Liver (tissue), 9 donors: ENCODE data around the gene RGS17. TPM values are rescaled to one million over a fixed set of nuclear protein-coding genes. Genes with fewer than 3 reads are reported as not detected.

Experiments used
- DNase-seq: peaks from one replicate; pipeline ENCODE4 v3.0.0-alpha.2; 2017; ENCODE audit warnings: low spot score
- H3K27ac ChIP-seq, 2 donors: one replicate each; pipeline ENCODE4 v1.7.0; 2013; ENCODE audit warnings: inconsistent platforms in 2 of 2, low read length in 2 of 2, control low read depth in 1 of 2, low read depth in 1 of 2, mild to moderate bottlenecking in 1 of 2
- H3K27me3 ChIP-seq, 4 donors: one replicate each; pipeline versions ENCODE4 v1.6.1 to v1.7.0; 2013; ENCODE audit warnings: low read length in 3 of 4, inconsistent platforms in 1 of 4, mild to moderate bottlenecking in 1 of 4, moderate library complexity in 1 of 4; ENCODE audit not compliant: control insufficient read depth in 4 of 4, insufficient read depth in 4 of 4
- H3K36me3 ChIP-seq, 4 donors: one replicate each; pipeline versions ENCODE4 v1.6.1 to v1.7.0; 2013; ENCODE audit warnings: low read length in 3 of 4, mild to moderate bottlenecking in 3 of 4, low read depth in 1 of 4, moderate library complexity in 1 of 4; ENCODE audit not compliant: control insufficient read depth in 4 of 4, insufficient read depth in 3 of 4
- H3K4me1 ChIP-seq, 4 donors: one replicate each; pipeline versions ENCODE4 v1.6.1 to v1.7.0; 2013; ENCODE audit warnings: low read length in 3 of 4, mild to moderate bottlenecking in 3 of 4, moderate library complexity in 1 of 4; ENCODE audit not compliant: control insufficient read depth in 4 of 4, insufficient read depth in 4 of 4
- H3K4me3 ChIP-seq, 3 donors: one replicate each; pipeline versions ENCODE4 v1.6.1 to v1.7.0; 2013; ENCODE audit warnings: low read length in 3 of 3, control low read depth in 1 of 3, low read depth in 1 of 3, mild to moderate bottlenecking in 1 of 3
- H3K9ac ChIP-seq, 2 donors: one replicate each; pipeline ENCODE4 v1.7.0; 2013; ENCODE audit warnings: low read length in 2 of 2, mild to moderate bottlenecking in 2 of 2, moderate library complexity in 2 of 2, control low read depth in 1 of 2, low read depth in 1 of 2
- H3K9me3 ChIP-seq, 4 donors: one replicate each; pipeline versions ENCODE4 v1.6.1 to v1.7.0; 2013; ENCODE audit warnings: low read length in 3 of 4; ENCODE audit not compliant: control insufficient read depth in 4 of 4
- ATF3 ChIP-seq: IDR thresholded peaks from 2 replicates; pipeline ENCODE4 v1.6.1; 2016; ENCODE audit warnings: antibody characterized with exemption
- CTCF ChIP-seq: fragments of 150-350 bp; IDR thresholded peaks from 2 replicates; pipeline ENCODE4 v1.5.1; 2017; ENCODE audit warnings: improper control_type of control experiment, low read depth, low read length; ENCODE audit not compliant: missing input control
- EGR1 ChIP-seq, 2 donors: IDR thresholded peaks; 2 replicates each; pipeline ENCODE4 v1.6.1; 2016 to 2018; ENCODE audit warnings: antibody characterized with exemption in 2 of 2, low read depth in 2 of 2
- FOXA1 ChIP-seq: IDR thresholded peaks from 2 replicates; pipeline ENCODE4 v1.6.1; 2016; ENCODE audit warnings: antibody characterized with exemption
- FOXA2 ChIP-seq: IDR thresholded peaks from 2 replicates; pipeline ENCODE4 v1.6.1; 2016; ENCODE audit warnings: antibody characterized with exemption
- GABPA ChIP-seq, 2 donors: IDR thresholded peaks in 1 of 2; conservative IDR thresholded peaks in 1 of 2; 2 replicates each; pipeline ENCODE4 v1.6.1; 2016; ENCODE audit warnings: antibody characterized with exemption in 2 of 2, mild to moderate bottlenecking in 1 of 2, moderate library complexity in 1 of 2
- HNF4A ChIP-seq, 2 donors: conservative IDR thresholded peaks; 2 replicates each; pipeline ENCODE4 v1.6.1; 2016; ENCODE audit warnings: antibody characterized with exemption in 2 of 2, mild to moderate bottlenecking in 2 of 2
- HNF4G ChIP-seq: IDR thresholded peaks from 2 replicates; pipeline ENCODE4 v1.6.1; 2016; ENCODE audit warnings: antibody characterized with exemption
- JUND ChIP-seq, 2 donors: IDR thresholded peaks; 2 replicates each; pipeline ENCODE4 v1.6.1; 2016; ENCODE audit warnings: antibody characterized with exemption in 2 of 2
- MAX ChIP-seq: IDR thresholded peaks from 2 replicates; pipeline ENCODE4 v1.6.1; 2016; ENCODE audit warnings: antibody characterized with exemption
- NR2F2 ChIP-seq: IDR thresholded peaks from 2 replicates; pipeline ENCODE4 v1.6.1; 2016; ENCODE audit warnings: antibody characterized with exemption
- RAD21 ChIP-seq, 2 donors: IDR thresholded peaks; 2 replicates each; pipeline ENCODE4 v1.6.1; 2016; ENCODE audit warnings: antibody characterized with exemption in 2 of 2, mild to moderate bottlenecking in 2 of 2
- REST ChIP-seq: IDR thresholded peaks from 2 replicates; pipeline ENCODE4 v1.6.1; 2016; ENCODE audit warnings: antibody characterized with exemption, mild to moderate bottlenecking
- YY1 ChIP-seq: IDR thresholded peaks from 2 replicates; pipeline ENCODE4 v1.6.1; 2016; ENCODE audit warnings: antibody characterized with exemption, mild to moderate bottlenecking
- WGBS: extraction: QIAGEN DNeasy Blood & Tissue Kit; methylation state at CpG from one replicate; pipeline ENCODE4 v1.1.7; 2013; 5-methylcytosine and 5-hydroxymethylcytosine counted together
- polyA plus RNA-seq, 2 donors: library from polyadenylated mRNA; stranded (reverse) in 1 of 2; unstranded in 1 of 2; fragments of 200-250 nt in 1 of 2; fragments of >200 nt in 1 of 2; fragmentation: Nextera tagmentation in 1 of 2; extraction: Ambion mirVana in 1 of 2; gene quantifications; one replicate each; pipeline versions ENCODE4 v1.2.1 to v1.2.3, GENCODE V29; 2013 to 2015
- total RNA-seq, 2 donors: library from RNA; depleted of rRNA; stranded (reverse); fragments of >200 nt; gene quantifications; one replicate each; pipeline ENCODE4 v1.2.3, GENCODE V29; 2014
- donor health status: healthy.
- donor health status: healthy.
- donor health status: healthy.
- donor health status: healthy.
- donor health status: healthy.

The RGS17 gene
- total and polyA plus RNA-seq, 4 donors: under 0.01 to 0.09 (median 0.03) TPM

GRCh38 chr6:153140299-153140698 lies 9.2 kb upstream of the RGS17 start:
- DNase-seq: no peak
- WGBS: 53% methylated on average over 2 of the region's 2 CpGs
- no peak for TF ChIP-seq REST
- no peak for TF ChIP-seq ATF3
- TF ChIP-seq RAD21 (IDR thresholded peaks at IDR 0.05): no peak
- Histone ChIP-seq H3K27me3 (no peaks in the 10 kb centered on the region), H3K36me3 (no peaks in the 10 kb centered on the region), H3K4me1 (no peaks in the 10 kb centered on the region), H3K9me3 (no peaks in the 10 kb centered on the region), H3K9ac (no peak overlapping the region), H3K27ac (no peak overlapping the region), H3K4me3 (no peak overlapping the region)

GRCh38 chr6:153138930-153139329 lies 7.8 kb upstream of the RGS17 start:
- no peak for DNase-seq
- WGBS: 88% methylated on average over 1 of the region's 1 CpG
- no peaks in the 10 kb centered on the region for H3K4me1 ChIP-seq

More at GRCh38 chr6:153138930-153139329, 7.8 kb upstream of the RGS17 start:
- Histone ChIP-seq H3K27ac (no peak overlapping the region), H3K27me3 (no peaks in the 10 kb centered on the region), H3K9me3 (no peaks in the 10 kb centered on the region), H3K36me3 (no peaks in the 10 kb centered on the region), H3K4me3 (no peak overlapping the region), H3K9ac (no peak overlapping the region)
- TF ChIP-seq FOXA1: no peak
- TF ChIP-seq RAD21 (IDR thresholded peaks at IDR 0.05): no peak
- TF ChIP-seq NR2F2: no peak
- TF ChIP-seq YY1: no peak
- TF ChIP-seq HNF4G: no peak
- no peak for TF ChIP-seq MAX
- no peak for TF ChIP-seq JUND (IDR thresholded peaks at IDR 0.05)
- TF ChIP-seq CTCF: no peak
- TF ChIP-seq FOXA2: no peak
- no peak for TF ChIP-seq REST
- no peak for TF ChIP-seq EGR1 (IDR thresholded peaks at IDR 0.05; ENCODE audit: low read depth in 2 of 2)
- TF ChIP-seq GABPA (IDR thresholded peaks at IDR 0.05 in 1 of 2, conservative IDR thresholded peaks at IDR 0.05 in 1 of 2): no peak
- no peak for TF ChIP-seq ATF3
- TF ChIP-seq HNF4A (conservative IDR thresholded peaks at IDR 0.05): no peak
